Esophagus squamous epithelium (tissue), 4 donors: ENCODE data around the gene GPC3.

Experiments
- CTCF ChIP-seq, 6 experiments: fragments of 450-650 bp in 4 of 6; fragments of 200-600 bp in 2 of 6; sonication (generic) in 2 of 6; IDR thresholded peaks; one replicate each; pipeline ENCODE4 v1.5.1; 2016 to 2019; ENCODE audit warnings: antibody characterized with exemption in 6 of 6, mild to moderate bottlenecking in 4 of 6, moderate library complexity in 4 of 6
- POLR2A ChIP-seq, 4 donors: fragments of 450-650 bp; IDR thresholded peaks; one replicate each; pipeline ENCODE4 v1.6.1; 2017; ENCODE audit warnings: antibody characterized with exemption in 4 of 4, mild to moderate bottlenecking in 4 of 4, moderate library complexity in 3 of 4

GRCh38 chrX:133754657-133755056 lies 230.7 kb downstream of the GPC3 start:
- no peak for TF ChIP-seq CTCF (IDR thresholded peaks at IDR 0.05)
- TF ChIP-seq POLR2A (IDR thresholded peaks at IDR 0.05) = no peak
